ENCODE data around the gene NLRP5.
"Not testable (repeated sequence)": the region's sequence is repeated elsewhere in the genome, so short reads cannot be mapped to it uniquely, and the experiment has no call there.

The NLRP5 gene

DNA sequence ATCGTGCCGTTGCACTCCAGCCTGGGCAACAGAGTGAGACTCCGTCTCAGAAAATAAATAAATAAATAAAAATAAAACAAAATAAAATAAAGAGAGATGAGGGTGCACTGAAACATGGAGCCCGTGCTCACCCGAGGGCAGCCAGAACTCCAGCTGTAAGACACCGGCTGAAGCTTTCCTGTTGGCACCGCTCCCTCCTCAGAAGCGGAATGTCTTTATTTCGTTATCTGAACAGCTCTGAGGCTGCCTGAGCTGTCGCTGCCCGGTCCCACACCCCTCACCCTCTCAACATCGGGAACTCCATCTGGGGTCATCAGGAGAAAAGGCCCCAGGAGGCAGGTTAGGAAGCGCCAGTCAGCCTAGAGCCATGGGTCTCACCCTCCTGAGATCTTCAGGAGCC, 110.1 kb downstream of the NLRP5 start:
- no peak for TF ChIP-seq JUND (IDR thresholded peaks at IDR 0.05; ENCODE audit: low read depth)
- in situ Hi-C loops (cut with HindIII; ENCODE audit: low pct_unique_long_range_greater_than_20kb, low sequenced_read_pairs) = no loop called here
- no peak for DNase-seq (ENCODE audit: low read depth in 1 of 2, low spot score in 1 of 2)

DNA sequence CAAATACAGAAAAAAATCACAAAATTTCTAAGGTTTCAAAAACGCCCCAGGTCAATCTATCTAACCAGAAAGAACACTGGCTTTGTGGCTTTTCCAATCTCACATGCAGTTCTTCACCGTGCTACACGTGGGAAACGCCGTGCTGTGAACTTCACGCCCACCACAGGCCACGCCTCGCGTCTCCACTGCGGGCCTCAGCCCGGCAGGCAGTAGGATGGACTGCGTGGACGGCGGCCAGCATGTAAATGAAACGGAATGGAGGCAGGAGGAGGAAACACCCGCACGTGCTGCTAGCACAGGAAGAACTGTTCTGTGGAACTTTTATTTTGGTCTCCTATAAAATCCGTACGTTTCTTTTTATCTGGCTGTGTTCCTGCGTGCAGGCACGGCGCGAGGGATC, 110.7 kb downstream of the NLRP5 start:
- no peak for TF ChIP-seq JUND (IDR thresholded peaks at IDR 0.05; ENCODE audit: low read depth)
- in situ Hi-C loops (cut with HindIII; ENCODE audit: low pct_unique_long_range_greater_than_20kb, low sequenced_read_pairs) = no loop called here
- DNase-seq (ENCODE audit: low read depth in 1 of 2, low spot score in 1 of 2) = no peak

DNA sequence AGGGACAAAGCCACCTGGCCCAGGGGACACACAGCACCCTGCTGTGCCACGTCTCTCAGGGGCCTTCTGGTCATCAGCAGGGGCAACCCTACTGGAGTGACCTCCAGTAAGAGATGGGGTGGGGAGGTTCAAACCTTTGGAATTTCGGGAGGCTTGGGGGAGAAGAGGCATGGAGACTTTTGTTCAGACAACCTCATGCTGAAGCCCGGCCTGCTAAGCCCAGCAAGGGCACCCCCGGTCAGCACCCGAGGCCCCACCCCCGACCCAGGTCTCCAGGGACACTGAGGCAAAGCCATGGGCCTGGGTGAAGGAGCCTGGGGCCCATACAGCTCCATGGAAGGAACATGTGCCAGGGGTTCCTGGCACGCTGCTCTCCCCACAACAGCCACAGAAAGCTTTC, 111.2 kb downstream of the NLRP5 start:
- in situ Hi-C loops (cut with HindIII; ENCODE audit: low pct_unique_long_range_greater_than_20kb, low sequenced_read_pairs) = no loop called here
- DNase-seq (ENCODE audit: low read depth in 1 of 2, low spot score in 1 of 2) = no peak
- no peak for TF ChIP-seq JUND (IDR thresholded peaks at IDR 0.05; ENCODE audit: low read depth)

DNA sequence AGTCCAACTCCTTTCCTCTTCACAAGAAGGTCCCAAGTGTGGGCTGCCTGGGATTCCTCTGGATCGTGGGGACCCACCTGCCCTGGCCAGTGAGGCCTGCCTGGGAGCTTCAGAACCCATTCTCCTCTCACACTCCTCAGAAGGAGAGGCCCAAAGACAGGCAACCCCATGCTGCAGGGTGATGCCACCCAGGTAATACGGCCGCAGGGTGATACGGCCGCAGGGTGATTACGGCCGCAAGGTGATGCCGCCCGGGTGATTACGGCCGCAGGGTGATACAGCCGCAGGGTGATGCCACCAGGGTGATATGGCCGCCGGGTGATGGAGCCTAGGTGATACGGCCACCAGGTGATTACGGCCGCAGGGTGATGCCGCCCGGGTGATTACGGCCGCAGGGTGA, 111.7 kb downstream of the NLRP5 start:
- in situ Hi-C loops (cut with HindIII; ENCODE audit: low pct_unique_long_range_greater_than_20kb, low sequenced_read_pairs); DNase-seq (ENCODE audit: low read depth in 1 of 2, low spot score in 1 of 2): not testable (repeated sequence)

DNA sequence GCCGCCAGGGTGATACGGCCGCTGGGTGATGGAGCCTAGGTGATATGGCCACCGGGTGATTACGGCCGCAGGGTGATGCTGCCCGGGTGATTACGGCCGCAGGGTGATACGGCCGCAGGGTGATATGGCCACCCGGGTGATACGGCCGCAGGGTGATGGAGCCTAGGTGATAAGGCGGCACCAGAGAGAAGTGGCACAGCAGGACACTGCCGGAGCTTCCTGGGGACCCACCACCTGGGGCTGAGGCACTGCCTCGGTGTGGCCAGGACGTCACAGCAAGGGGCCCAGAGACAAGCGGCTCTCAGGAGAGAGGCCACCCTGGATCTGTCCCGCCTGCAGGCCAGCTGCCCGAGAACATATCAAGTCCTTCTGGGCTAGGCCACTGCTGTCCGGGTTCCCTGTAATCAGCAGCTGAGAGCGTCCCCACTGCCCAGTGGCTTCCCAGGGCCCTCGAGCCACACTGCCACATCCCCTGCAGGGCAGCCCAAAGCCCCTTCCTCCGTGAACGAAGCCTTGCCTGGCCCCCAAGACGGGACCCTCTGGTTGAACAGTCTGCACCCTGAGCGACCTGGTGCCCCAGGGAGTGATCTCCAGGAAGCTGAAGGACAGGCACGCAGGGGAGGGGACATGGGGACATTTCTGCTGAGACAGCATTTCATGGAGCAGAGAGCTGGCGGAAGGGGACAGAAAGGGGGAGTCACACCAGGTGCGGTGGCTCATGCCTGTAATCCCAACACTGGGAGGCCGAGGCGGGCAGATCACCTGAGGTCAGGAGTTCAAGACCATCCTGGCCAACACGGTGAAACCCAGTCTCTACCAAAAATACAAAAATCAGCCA, 112.4 kb downstream of the NLRP5 start:
- DNase-seq (ENCODE audit: low read depth in 1 of 2, low spot score in 1 of 2) = no peak
- no peak for TF ChIP-seq JUND (IDR thresholded peaks at IDR 0.05; ENCODE audit: low read depth)
- in situ Hi-C loops (cut with HindIII; ENCODE audit: low pct_unique_long_range_greater_than_20kb, low sequenced_read_pairs) = no loop called here

DNA sequence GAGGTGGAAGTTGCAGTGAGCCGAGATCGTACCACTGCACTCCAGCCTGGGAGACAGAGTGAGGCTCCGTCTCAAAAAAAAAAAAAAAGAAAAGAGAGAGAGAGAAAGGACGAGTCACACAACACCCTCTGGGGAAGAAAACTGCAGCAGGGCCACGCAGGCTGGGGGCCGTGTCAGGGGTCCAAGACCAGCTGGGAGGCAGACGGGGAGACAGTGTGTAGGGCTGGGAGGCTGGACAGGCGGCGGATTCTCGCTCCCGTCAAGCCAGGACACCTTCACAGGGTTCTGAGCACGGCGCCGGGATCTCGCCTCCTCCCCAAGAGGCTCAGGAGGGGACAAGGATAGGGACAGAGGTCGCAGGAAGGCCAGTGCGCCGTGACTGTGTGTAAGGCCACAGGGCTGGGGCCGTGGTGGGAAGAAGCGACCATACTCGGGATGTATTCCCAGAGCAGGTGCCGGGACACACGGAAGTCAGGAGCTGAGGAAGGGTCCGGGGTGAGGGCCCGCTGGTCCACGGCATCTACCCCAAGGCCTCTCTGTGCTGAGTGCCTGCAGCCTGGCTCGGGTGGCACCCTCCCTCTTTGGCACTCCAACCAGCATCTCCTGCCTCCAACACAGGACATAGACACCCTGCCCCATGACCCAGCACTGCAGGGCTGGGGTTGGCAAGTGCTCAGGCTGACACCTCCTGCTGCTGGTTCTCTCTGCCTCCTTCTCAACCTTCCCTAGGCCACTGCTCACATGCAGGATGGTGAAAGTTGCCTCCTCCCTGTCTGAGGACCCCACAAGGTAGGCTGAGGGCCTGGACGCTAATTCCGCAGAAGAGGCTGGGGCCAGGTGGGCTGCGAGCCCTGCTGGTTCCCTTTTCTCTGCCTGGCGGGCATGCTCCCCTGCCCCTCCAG, 113.3 kb downstream of the NLRP5 start:
- no peak for DNase-seq (ENCODE audit: low read depth in 1 of 2, low spot score in 1 of 2)
- in situ Hi-C loops (cut with HindIII; ENCODE audit: low pct_unique_long_range_greater_than_20kb, low sequenced_read_pairs) = no loop called here
- TF ChIP-seq JUND (IDR thresholded peaks at IDR 0.05; ENCODE audit: low read depth) = no peak

DNA sequence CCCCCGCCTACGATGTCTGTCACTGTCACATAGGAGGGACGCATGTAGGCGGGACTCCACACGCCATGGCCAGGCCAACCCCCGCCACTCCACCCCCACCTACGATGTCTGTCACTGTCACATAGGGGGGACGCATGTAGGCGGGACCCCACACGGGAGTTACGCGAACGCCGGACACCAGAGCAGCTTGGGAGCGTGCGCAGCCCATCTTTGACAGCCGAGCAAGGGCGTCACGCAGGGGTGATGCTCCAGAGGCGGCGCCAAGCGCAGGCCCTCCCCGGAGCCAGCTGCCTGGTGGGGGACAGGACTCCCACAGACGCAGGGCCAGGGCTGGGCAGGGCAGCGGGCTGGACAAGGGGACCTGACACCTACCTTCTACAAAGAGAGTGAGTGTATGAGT, 114.5 kb downstream of the NLRP5 start:
- in situ Hi-C loops (cut with HindIII; ENCODE audit: low pct_unique_long_range_greater_than_20kb, low sequenced_read_pairs) = no loop called here
- no peak for DNase-seq (ENCODE audit: low read depth in 1 of 2, low spot score in 1 of 2)
- TF ChIP-seq JUND (IDR thresholded peaks at IDR 0.05; ENCODE audit: low read depth) = no peak

DNA sequence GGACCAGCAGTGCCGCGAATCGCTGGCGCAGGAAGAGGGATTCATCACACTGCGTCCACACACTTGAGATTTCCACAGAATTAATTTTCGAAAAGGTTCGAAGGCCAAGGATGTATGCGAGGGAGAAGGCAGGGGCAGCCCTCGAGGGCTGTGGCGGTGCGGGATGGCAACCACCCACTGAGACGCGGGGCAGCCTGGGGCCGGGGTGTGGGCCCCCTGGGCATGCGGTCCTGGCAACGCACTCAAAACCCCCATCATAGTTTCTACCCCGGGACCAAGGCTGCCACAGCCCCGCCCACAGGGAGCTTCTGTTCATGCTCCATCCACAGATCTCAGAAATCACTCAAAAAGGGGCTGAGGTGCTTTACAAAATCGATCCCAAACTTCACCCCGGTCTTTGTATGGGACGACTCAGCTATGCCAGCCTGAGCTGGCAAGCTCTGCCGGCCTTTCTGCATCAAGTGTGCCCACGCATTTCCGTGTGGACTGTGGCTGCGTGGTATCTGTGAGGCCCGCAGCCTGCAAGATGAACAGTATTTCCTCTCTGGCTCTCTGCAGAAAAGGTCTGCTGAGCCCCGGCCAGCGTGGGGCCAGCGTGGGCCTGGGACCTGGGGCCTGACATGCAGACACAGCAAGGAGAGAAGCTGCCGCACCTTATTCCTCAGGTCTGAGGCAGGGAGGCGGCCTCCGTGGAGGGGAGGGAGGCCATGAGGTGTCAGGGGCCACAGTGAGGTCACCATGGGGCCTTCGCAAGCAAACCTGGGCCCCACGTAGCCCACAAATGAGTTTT, 115.4 kb downstream of the NLRP5 start:
- in situ Hi-C loops (cut with HindIII; ENCODE audit: low pct_unique_long_range_greater_than_20kb, low sequenced_read_pairs) = no loop called here
- no peak for DNase-seq (ENCODE audit: low read depth in 1 of 2, low spot score in 1 of 2)
- no peak for TF ChIP-seq JUND (IDR thresholded peaks at IDR 0.05; ENCODE audit: low read depth)

DNA sequence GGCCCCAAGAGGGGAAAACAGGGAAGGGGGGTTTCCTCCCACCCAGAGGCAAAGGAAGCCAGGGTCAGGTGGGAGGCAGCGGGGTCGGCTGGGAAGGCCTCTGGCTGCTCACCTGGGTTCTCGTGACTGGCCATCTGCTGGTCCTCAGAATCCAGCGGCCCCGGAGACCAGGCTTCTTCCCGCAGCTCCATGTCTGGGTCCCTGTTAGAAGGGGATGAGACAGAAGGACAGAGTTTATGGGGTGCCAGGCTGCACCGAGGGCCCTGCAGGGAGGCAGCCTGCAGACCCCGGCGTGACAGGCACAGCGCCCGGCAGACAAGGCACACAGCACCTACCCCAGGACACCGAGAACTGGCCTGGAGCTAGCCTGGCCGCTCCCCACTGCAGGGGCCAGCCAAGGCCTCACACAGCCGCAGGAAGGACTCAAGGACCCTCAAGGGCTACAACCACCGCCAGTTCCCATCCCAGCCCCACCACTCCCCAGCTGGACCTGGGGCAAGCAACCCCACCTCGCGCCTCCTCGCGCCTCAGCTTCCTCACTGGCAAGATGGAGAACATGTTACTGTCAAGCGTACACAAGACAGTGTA, 116.5 kb downstream of the NLRP5 start:
- no peak for DNase-seq (ENCODE audit: low read depth in 1 of 2, low spot score in 1 of 2)
- in situ Hi-C loops (cut with HindIII; ENCODE audit: low pct_unique_long_range_greater_than_20kb, low sequenced_read_pairs) = no loop called here
- TF ChIP-seq JUND (IDR thresholded peaks at IDR 0.05; ENCODE audit: low read depth) = no peak

DNA sequence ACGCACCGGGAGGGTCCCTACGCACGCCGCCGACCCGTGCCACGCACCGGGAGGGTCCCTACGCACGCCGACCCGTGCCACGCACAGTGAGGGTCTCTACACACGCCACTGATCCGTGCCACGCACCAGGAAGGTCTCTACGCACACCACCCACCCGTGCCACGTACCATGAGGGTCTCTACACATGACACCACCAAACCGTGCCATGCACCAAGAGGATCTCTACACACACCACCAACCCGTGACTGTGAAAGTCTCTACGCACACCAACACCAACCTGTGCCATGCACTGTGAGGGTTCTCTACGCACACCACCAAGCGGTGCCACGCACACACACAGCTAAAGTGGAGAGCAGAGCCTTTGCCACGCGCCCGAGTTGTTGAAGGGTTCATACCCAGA, 117.8 kb downstream of the NLRP5 start:
- in situ Hi-C loops (cut with HindIII; ENCODE audit: low pct_unique_long_range_greater_than_20kb, low sequenced_read_pairs) = no loop called here
- no peak for DNase-seq (ENCODE audit: low read depth in 1 of 2, low spot score in 1 of 2)
- no peak for TF ChIP-seq JUND (IDR thresholded peaks at IDR 0.05; ENCODE audit: low read depth)

DNA sequence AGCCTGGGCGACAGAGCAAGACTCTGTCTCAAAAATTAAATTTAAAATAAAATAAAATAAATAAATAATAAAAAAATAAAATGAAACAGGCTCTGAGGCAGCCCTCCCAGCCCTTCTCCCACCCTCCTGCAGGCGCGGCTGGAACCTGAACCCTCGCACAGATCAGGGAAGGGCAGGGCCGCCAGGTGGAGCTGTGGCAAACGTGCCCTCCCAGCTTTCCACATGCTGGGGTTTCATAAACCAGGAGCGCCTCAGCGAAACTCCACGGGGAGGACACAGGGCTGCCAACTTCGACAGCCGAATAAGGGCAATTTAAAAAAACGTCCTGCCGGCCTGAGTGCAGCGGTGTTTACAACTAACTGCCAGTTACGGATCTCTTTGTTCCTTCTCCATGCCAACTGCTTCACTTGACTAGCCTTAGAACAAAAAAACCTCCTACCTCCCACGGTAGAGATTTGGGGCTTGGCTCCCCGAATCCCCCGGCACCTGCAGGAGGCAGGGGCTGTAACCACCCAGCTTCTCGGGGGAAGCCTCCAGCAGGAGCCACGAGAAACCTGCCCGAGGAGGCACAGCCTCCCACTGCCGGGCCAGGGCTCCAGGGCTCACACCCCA, 118.6 kb downstream of the NLRP5 start:
- no peak for TF ChIP-seq JUND (IDR thresholded peaks at IDR 0.05; ENCODE audit: low read depth)
- in situ Hi-C loops (cut with HindIII; ENCODE audit: low pct_unique_long_range_greater_than_20kb, low sequenced_read_pairs) = no loop called here
- DNase-seq (ENCODE audit: low read depth in 1 of 2, low spot score in 1 of 2) = peak; percentile 77 to 84

DNA sequence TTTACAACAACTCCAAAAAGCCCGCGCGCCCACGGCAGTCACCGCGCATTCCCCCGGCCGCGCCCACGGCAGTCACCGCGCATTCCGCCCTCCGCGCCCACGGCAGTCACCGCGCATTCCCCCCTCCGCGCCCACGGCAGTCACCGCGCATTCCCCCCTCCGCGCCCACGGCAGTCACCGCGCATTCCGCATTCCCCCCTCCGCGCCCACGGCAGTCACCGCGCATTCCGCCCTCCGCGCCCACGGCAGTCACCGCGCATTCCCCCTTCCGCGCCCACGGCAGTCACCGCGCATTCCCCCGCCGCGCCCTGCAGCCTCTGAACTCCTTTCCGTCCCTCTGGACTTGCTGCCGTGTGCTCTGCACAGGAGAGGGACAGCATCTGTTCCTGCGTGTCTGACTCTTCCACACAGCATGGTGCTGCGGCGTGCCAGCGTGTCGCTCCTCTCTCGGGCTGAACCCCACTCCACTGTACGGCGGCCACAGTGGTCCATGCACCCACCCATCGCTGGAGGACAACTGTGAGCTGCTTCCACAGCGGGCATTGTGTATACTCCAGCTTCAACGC, 119.3 kb downstream of the NLRP5 start:
- DNase-seq (ENCODE audit: low read depth in 1 of 2, low spot score in 1 of 2); in situ Hi-C loops (cut with HindIII; ENCODE audit: low pct_unique_long_range_greater_than_20kb, low sequenced_read_pairs): not testable (repeated sequence)

All from T47D (cell line).